Measurements from ENCODE around the gene COL4A3.

- no peak for TF ChIP-seq CTCF (IDR thresholded peaks at IDR 0.05)
- TF ChIP-seq POLR2A (IDR thresholded peaks at IDR 0.05): no peak
- no peak for TF ChIP-seq POLR2AphosphoS5 (IDR thresholded peaks at IDR 0.05)
Observed at GRCh38 chr2:227341553-227341952, 177.1 kb downstream of the COL4A3 start.
